NB4 (cell line): ENCODE results near the gene FAM83D.

Source experiments
- MYC ChIP-seq: IDR thresholded peaks from 2 replicates; pipeline ENCODE4 v1.6.1; 2011; ENCODE audit warnings: low read depth, low read length
- POLR2A ChIP-seq: IDR thresholded peaks from 2 replicates; pipeline ENCODE4 v1.6.1; 2011; ENCODE audit warnings: mild to moderate bottlenecking; ENCODE audit not compliant: insufficient read length; ENCODE audit errors: extremely low read depth
- TF ChIP-seq, protein P1 (sequence below): IDR thresholded peaks from one replicate; pipeline ENCODE4 v1.5.1; 2012; ENCODE audit warnings: low read depth, low read length

GRCh38 chr20:38907918-38908677 lies 18.1 kb upstream of the FAM83D start:
- TF ChIP-seq, protein P1, sequence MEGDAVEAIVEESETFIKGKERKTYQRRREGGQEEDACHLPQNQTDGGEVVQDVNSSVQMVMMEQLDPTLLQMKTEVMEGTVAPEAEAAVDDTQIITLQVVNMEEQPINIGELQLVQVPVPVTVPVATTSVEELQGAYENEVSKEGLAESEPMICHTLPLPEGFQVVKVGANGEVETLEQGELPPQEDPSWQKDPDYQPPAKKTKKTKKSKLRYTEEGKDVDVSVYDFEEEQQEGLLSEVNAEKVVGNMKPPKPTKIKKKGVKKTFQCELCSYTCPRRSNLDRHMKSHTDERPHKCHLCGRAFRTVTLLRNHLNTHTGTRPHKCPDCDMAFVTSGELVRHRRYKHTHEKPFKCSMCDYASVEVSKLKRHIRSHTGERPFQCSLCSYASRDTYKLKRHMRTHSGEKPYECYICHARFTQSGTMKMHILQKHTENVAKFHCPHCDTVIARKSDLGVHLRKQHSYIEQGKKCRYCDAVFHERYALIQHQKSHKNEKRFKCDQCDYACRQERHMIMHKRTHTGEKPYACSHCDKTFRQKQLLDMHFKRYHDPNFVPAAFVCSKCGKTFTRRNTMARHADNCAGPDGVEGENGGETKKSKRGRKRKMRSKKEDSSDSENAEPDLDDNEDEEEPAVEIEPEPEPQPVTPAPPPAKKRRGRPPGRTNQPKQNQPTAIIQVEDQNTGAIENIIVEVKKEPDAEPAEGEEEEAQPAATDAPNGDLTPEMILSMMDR = no peak
- TF ChIP-seq MYC (no peak), POLR2A (no peak)
